Measurements from ENCODE around the gene COPS8. TPM values are rescaled to one million over a fixed set of nuclear protein-coding genes. Genes with fewer than 3 reads are reported as not detected.

Gene COPS8
- total RNA-seq = 59.2 and 63.3 TPM in 2 replicates

- intact Hi-C loops (cut with micrococcal nuclease) = loop anchor here (1.0 to 5.0 kb wide), 4 partner anchors 67 to 612 kb away; no protein-coding TSS in a partner anchor
- peaks cover 15% of the 10 kb centered on the region for H3K4me1 Mint-ChIP-seq (ENCODE audit: low read depth)
- H3K4me3 Mint-ChIP-seq = peak within 1 kb of the TSS; percentile 98
- peak; percentile 90 for DNase-seq (ENCODE audit: low spot score)
- H3K27ac Mint-ChIP-seq = peak within 1 kb of the TSS; percentile 98
- H3K36me3 Mint-ChIP-seq (ENCODE audit: low read depth) = no peaks in the 10 kb centered on the region
- no peaks in the 10 kb centered on the region for H3K9me3 Mint-ChIP-seq
- no peaks in the 10 kb centered on the region for H3K27me3 Mint-ChIP-seq (ENCODE audit: insufficient read depth)
Measured at GRCh38 chr2:237085248-237086221, at the start of gene COPS8. Gene COPS8, plus strand, starts transcription at chr2:237085889. Its CDS starts 76 bp downstream, at chr2:237085965.

- no peak for DNase-seq (ENCODE audit: low spot score)
- intact Hi-C loops (cut with micrococcal nuclease) = no loop called here
- Mint-ChIP-seq H3K36me3 (ENCODE audit: low read depth) (no peaks in the 10 kb centered on the region), H3K4me1 (ENCODE audit: low read depth) (no peaks in the 10 kb centered on the region), H3K9me3 (no peaks in the 10 kb centered on the region), H3K27me3 (ENCODE audit: insufficient read depth) (peaks cover 6% of the 10 kb centered on the region), H3K27ac (no peak overlapping the region), H3K4me3 (no peak overlapping the region)
Measured at GRCh38 chr2:237039301-237040031, 46.2 kb upstream of the COPS8 start.

- DNase-seq (ENCODE audit: low spot score) = no peak
- Mint-ChIP-seq H3K36me3 (ENCODE audit: low read depth) (no peaks in the 10 kb centered on the region), H3K4me1 (ENCODE audit: low read depth) (no peaks in the 10 kb centered on the region), H3K27ac (no peak overlapping the region), H3K4me3 (no peak overlapping the region), H3K9me3 (no peaks in the 10 kb centered on the region), H3K27me3 (ENCODE audit: insufficient read depth) (peaks cover 8% of the 10 kb centered on the region)
- intact Hi-C loops (cut with micrococcal nuclease) = no loop called here
Measured at GRCh38 chr2:237041231-237041630, 44.5 kb upstream of the COPS8 start.

GRCh38 chr2:237042101-237042500 lies 43.6 kb upstream of the COPS8 start:
- Mint-ChIP-seq H3K36me3 (ENCODE audit: low read depth) (no peaks in the 10 kb centered on the region), H3K27ac (no peak overlapping the region), H3K27me3 (ENCODE audit: insufficient read depth) (peaks cover 8% of the 10 kb centered on the region), H3K4me1 (ENCODE audit: low read depth) (no peaks in the 10 kb centered on the region), H3K9me3 (no peaks in the 10 kb centered on the region), H3K4me3 (no peak overlapping the region)
- intact Hi-C loops (cut with micrococcal nuclease) = no loop called here
- no peak for DNase-seq (ENCODE audit: low spot score)

- Mint-ChIP-seq H3K27me3 (ENCODE audit: insufficient read depth) (peaks cover 8% of the 10 kb centered on the region), H3K4me1 (ENCODE audit: low read depth) (no peaks in the 10 kb centered on the region), H3K36me3 (ENCODE audit: low read depth) (no peaks in the 10 kb centered on the region), H3K27ac (no peak overlapping the region), H3K4me3 (no peak overlapping the region), H3K9me3 (peaks cover 12% of the 10 kb centered on the region)
- intact Hi-C loops (cut with micrococcal nuclease) = no loop called here
- no peak for DNase-seq (ENCODE audit: low spot score)
Measured at GRCh38 chr2:237043866-237044265, 41.8 kb upstream of the COPS8 start.

- Mint-ChIP-seq H3K9me3 (peaks cover 16% of the 10 kb centered on the region), H3K4me3 (no peak overlapping the region), H3K36me3 (ENCODE audit: low read depth) (no peaks in the 10 kb centered on the region), H3K4me1 (ENCODE audit: low read depth) (no peaks in the 10 kb centered on the region), H3K27ac (no peak overlapping the region), H3K27me3 (ENCODE audit: insufficient read depth) (peaks cover 8% of the 10 kb centered on the region)
- DNase-seq (ENCODE audit: low spot score) = no peak
- intact Hi-C loops (cut with micrococcal nuclease) = no loop called here
Measured at GRCh38 chr2:237044281-237044680, 41.4 kb upstream of the COPS8 start.

GRCh38 chr2:237045449-237045848 lies 40.2 kb upstream of the COPS8 start:
- DNase-seq (ENCODE audit: low spot score) = no peak
- Mint-ChIP-seq H3K36me3 (ENCODE audit: low read depth) (no peaks in the 10 kb centered on the region), H3K27me3 (ENCODE audit: insufficient read depth) (peaks cover 8% of the 10 kb centered on the region), H3K9me3 (peaks cover 17% of the 10 kb centered on the region), H3K27ac (no peak overlapping the region), H3K4me3 (no peak overlapping the region), H3K4me1 (ENCODE audit: low read depth) (no peaks in the 10 kb centered on the region)
- intact Hi-C loops (cut with micrococcal nuclease) = no loop called here

- intact Hi-C loops (cut with micrococcal nuclease) = no loop called here
Measured at GRCh38 chr2:237048595-237048994, 37.1 kb upstream of the COPS8 start.

GRCh38 chr2:237051861-237052260 lies 33.8 kb upstream of the COPS8 start:
- Mint-ChIP-seq H3K27ac (no peak overlapping the region), H3K36me3 (ENCODE audit: low read depth) (no peaks in the 10 kb centered on the region), H3K27me3 (ENCODE audit: insufficient read depth) (peaks cover 6% of the 10 kb centered on the region), H3K9me3 (peaks cover 17% of the 10 kb centered on the region), H3K4me3 (no peak overlapping the region), H3K4me1 (ENCODE audit: low read depth) (no peaks in the 10 kb centered on the region)
- no peak for DNase-seq (ENCODE audit: low spot score)
- intact Hi-C loops (cut with micrococcal nuclease) = no loop called here

More at GRCh38 chr2:237048595-237048994, 37.1 kb upstream of the COPS8 start:
- DNase-seq (ENCODE audit: low spot score) = no peak
- peaks cover 17% of the 10 kb centered on the region for H3K9me3 Mint-ChIP-seq
- no peaks in the 10 kb centered on the region for H3K36me3 Mint-ChIP-seq (ENCODE audit: low read depth)
- no peak overlapping the region for H3K27ac Mint-ChIP-seq
- peaks cover 7% of the 10 kb centered on the region for H3K27me3 Mint-ChIP-seq (ENCODE audit: insufficient read depth)
- no peak overlapping the region for H3K4me3 Mint-ChIP-seq
- H3K4me1 Mint-ChIP-seq (ENCODE audit: low read depth) = no peaks in the 10 kb centered on the region

- Mint-ChIP-seq H3K4me3 (no peak overlapping the region), H3K36me3 (ENCODE audit: low read depth) (no peaks in the 10 kb centered on the region), H3K27ac (no peak overlapping the region), H3K27me3 (ENCODE audit: insufficient read depth) (peaks cover 6% of the 10 kb centered on the region), H3K9me3 (peaks cover 12% of the 10 kb centered on the region), H3K4me1 (ENCODE audit: low read depth) (peaks cover 9% of the 10 kb centered on the region)
- DNase-seq (ENCODE audit: low spot score) = no peak
- intact Hi-C loops (cut with micrococcal nuclease) = no loop called here
Measured at GRCh38 chr2:237053066-237053465, 32.6 kb upstream of the COPS8 start.

- Mint-ChIP-seq H3K27ac (no peak overlapping the region), H3K27me3 (ENCODE audit: insufficient read depth) (peaks cover 5% of the 10 kb centered on the region), H3K36me3 (ENCODE audit: low read depth) (no peaks in the 10 kb centered on the region), H3K4me1 (ENCODE audit: low read depth) (peaks cover 31% of the 10 kb centered on the region), H3K4me3 (no peak overlapping the region), H3K9me3 (no peaks in the 10 kb centered on the region)
- intact Hi-C loops (cut with micrococcal nuclease) = no loop called here
- no peak for DNase-seq (ENCODE audit: low spot score)
Measured at GRCh38 chr2:237055386-237056100, 30.1 kb upstream of the COPS8 start.

- no peaks in the 10 kb centered on the region for H3K9me3 Mint-ChIP-seq
Measured at GRCh38 chr2:237056287-237056875, 29.3 kb upstream of the COPS8 start.

More at GRCh38 chr2:237056287-237056875, 29.3 kb upstream of the COPS8 start:
- intact Hi-C loops (cut with micrococcal nuclease) = no loop called here
- Mint-ChIP-seq H3K4me1 (ENCODE audit: low read depth) (peaks cover 32% of the 10 kb centered on the region), H3K36me3 (ENCODE audit: low read depth) (no peaks in the 10 kb centered on the region), H3K27ac (no peak overlapping the region), H3K27me3 (ENCODE audit: insufficient read depth) (peaks cover 2% of the 10 kb centered on the region), H3K4me3 (no peak overlapping the region)
- DNase-seq (ENCODE audit: low spot score) = no peak
